Measurements from ENCODE around the gene CLEC2B. TPM values are rescaled to one million over a fixed set of nuclear protein-coding genes. Genes with fewer than 3 reads are reported as not detected.
A peak's percentile ranks its signal among the peaks of the same experiment; 100 is the strongest.

Gene CLEC2B
- 11.5 and 11.6 TPM in 2 replicates for total RNA-seq

DNA sequence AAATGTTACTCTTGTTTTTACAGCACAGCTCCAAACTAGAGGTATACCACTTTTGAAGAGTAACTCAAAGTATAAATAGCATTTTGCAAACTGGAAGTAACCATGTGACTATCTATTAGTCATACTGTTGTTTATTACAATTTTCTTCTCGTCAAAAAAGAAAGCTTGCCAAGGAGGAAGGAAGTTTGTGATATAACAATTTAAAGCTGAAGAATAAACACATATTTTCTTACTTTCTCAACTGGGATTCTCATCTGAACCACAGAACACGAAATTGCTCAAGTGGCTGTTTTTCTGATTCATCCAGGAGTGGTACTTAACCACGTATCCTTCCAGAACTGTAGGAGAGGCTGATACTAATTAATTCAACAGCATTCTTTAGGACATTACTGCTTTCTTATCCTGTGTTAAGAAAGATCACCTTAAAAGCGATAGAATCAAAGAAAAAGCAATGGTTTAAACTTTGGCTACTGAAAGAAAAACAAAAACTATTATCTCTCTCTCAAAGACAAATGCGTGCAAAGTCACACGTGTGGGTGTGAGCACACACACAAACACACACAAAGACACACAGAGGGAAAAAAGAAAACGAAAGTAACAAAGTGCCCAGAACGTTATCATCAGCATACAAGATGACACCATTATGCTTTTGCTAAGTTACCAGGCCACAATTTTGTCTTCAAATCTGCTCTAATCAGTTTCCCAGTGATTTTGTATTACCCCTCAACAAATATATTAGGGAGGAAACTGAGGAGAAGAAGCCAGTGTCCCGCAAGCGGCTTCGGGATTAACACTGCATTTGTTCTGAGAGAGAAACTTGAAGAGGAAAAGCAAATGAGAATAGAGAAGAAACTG is at the start of gene CLEC2B:
TSS of gene CLEC2B (minus strand) at position 48 of the 855 bp plus-strand sequence.
- Histone ChIP-seq H3K9me3 (ENCODE audit: low read depth, low read length) (no peaks in the 10 kb centered on the region), H3K79me2 (ENCODE audit: insufficient read depth, low read length) (no peaks in the 10 kb centered on the region), H2AFZ (ENCODE audit: low read length) (peak within 1 kb of the TSS; percentile 89), H4K20me1 (ENCODE audit: insufficient read depth, low read length) (no peaks in the 10 kb centered on the region), H3K4me2 (ENCODE audit: insufficient read depth, low read length) (peak within 1 kb of the TSS; percentile 85), H3K27me3 (ENCODE audit: insufficient read depth, low read length) (no peaks in the 10 kb centered on the region), H3K4me3 (ENCODE audit: insufficient read depth, low read length) (peak within 1 kb of the TSS; percentile 74), H3K27ac (ENCODE audit: low read depth, low read length) (peak within 1 kb of the TSS; percentile 52), H3K4me1 (ENCODE audit: insufficient read depth, low read length) (peaks cover 7% of the 10 kb centered on the region), H3K36me3 (ENCODE audit: insufficient read depth, low read length) (no peaks in the 10 kb centered on the region)
- no peak for DNase-seq (ENCODE audit: insufficient read length, low spot score, missing footprints)
- TF ChIP-seq, protein P1, sequence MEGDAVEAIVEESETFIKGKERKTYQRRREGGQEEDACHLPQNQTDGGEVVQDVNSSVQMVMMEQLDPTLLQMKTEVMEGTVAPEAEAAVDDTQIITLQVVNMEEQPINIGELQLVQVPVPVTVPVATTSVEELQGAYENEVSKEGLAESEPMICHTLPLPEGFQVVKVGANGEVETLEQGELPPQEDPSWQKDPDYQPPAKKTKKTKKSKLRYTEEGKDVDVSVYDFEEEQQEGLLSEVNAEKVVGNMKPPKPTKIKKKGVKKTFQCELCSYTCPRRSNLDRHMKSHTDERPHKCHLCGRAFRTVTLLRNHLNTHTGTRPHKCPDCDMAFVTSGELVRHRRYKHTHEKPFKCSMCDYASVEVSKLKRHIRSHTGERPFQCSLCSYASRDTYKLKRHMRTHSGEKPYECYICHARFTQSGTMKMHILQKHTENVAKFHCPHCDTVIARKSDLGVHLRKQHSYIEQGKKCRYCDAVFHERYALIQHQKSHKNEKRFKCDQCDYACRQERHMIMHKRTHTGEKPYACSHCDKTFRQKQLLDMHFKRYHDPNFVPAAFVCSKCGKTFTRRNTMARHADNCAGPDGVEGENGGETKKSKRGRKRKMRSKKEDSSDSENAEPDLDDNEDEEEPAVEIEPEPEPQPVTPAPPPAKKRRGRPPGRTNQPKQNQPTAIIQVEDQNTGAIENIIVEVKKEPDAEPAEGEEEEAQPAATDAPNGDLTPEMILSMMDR (IDR thresholded peaks at IDR 0.05; ENCODE audit: extremely low read depth, low read depth, low read length): no peak

DNA sequence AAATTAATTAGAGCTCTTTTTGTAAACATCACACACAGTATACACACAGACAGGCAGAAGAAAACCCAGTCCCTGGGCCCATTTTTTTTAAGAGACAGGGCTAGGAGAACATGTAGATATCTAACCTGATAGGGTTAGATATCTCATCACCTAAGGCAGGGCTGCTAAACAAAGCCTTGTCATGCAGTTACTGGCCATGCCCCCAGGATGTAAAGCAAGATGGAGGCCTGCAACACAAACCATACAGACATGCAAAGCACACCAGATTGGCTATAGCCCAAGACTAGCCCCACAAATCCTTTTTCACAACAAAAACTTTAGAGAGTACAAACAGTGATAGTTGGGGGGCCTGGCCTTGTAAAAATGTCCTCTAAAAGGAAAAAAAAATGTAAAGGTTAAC is 42.6 kb upstream of the CLEC2B start:
- Histone ChIP-seq H2AFZ (ENCODE audit: low read length) (no peak overlapping the region), H3K4me3 (ENCODE audit: insufficient read depth, low read length) (no peak overlapping the region), H3K36me3 (ENCODE audit: insufficient read depth, low read length) (no peaks in the 10 kb centered on the region), H4K20me1 (ENCODE audit: insufficient read depth, low read length) (no peaks in the 10 kb centered on the region), H3K79me2 (ENCODE audit: insufficient read depth, low read length) (no peaks in the 10 kb centered on the region), H3K4me2 (ENCODE audit: insufficient read depth, low read length) (no peak overlapping the region), H3K4me1 (ENCODE audit: insufficient read depth, low read length) (no peaks in the 10 kb centered on the region), H3K27ac (ENCODE audit: low read depth, low read length) (no peak overlapping the region), H3K9me3 (ENCODE audit: low read depth, low read length) (peaks cover 5% of the 10 kb centered on the region), H3K27me3 (ENCODE audit: insufficient read depth, low read length) (no peaks in the 10 kb centered on the region)
- TF ChIP-seq, protein P1 (IDR thresholded peaks at IDR 0.05; ENCODE audit: extremely low read depth, low read depth, low read length): no peak
- no peak for DNase-seq (ENCODE audit: insufficient read length, low spot score, missing footprints)

DNA sequence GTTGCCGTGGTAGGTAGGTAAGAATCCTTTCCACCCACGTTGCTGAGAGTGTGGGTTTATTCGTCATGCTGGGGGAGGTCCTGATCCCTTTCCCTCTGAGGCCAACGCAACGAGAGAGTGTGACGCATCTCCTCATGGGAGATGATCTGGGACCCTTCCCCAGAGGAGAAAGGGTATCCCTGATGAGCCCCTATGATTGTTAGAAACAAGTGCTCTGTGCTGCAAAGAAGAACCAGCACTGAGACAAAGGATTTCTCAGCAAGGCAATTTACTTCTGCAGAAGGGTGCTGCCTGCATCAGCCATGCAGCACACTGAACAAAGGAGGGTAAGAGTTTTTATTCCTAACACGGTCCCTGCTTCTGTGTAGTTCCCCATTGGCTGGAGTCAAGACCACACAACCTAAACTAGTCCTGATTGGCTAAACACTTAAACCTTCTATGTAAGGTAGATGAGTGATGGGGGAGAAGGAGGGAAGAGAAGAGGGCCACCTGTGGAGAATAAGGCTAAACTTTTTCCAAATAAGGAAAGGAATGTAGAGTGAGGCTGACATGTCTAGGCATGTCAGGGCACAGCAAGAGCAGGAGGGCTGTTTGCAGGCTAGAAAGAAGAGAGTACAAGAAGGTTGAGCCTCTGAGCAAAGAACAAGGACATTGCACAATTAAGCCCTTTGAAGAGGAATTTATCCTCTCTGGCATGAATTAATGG is 41.7 kb upstream of the CLEC2B start:
- Histone ChIP-seq H3K4me1 (ENCODE audit: insufficient read depth, low read length) (no peaks in the 10 kb centered on the region), H3K27me3 (ENCODE audit: insufficient read depth, low read length) (no peaks in the 10 kb centered on the region), H3K9me3 (ENCODE audit: low read depth, low read length) (peaks cover 5% of the 10 kb centered on the region), H3K4me2 (ENCODE audit: insufficient read depth, low read length) (no peak overlapping the region), H3K27ac (ENCODE audit: low read depth, low read length) (no peak overlapping the region), H2AFZ (ENCODE audit: low read length) (no peak overlapping the region), H4K20me1 (ENCODE audit: insufficient read depth, low read length) (no peaks in the 10 kb centered on the region), H3K4me3 (ENCODE audit: insufficient read depth, low read length) (no peak overlapping the region), H3K36me3 (ENCODE audit: insufficient read depth, low read length) (no peaks in the 10 kb centered on the region), H3K79me2 (ENCODE audit: insufficient read depth, low read length) (no peaks in the 10 kb centered on the region)
- no peak for DNase-seq (ENCODE audit: insufficient read length, low spot score, missing footprints)
- TF ChIP-seq, protein P1 (IDR thresholded peaks at IDR 0.05; ENCODE audit: extremely low read depth, low read depth, low read length): no peak

DNA sequence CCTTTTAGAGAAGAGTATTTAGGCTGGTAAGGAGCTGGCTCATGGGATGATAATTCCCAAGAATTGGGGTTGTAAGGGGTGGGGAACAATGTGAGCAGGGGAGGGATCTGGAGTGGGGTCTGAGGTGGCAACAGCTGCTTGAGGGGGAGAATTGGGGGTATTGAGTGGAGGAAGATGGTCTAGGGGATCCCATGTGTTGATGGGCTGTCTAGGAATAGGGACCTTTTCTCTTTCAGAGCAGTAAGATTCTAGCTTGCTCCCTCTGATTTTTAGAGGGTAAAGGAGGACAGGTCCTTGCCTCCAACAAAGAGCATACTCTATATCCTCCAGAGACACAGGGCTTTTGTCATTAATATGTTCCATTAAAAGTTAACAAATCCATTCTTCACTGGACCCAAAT is 40.6 kb upstream of the CLEC2B start:
- H4K20me1 ChIP-seq (ENCODE audit: insufficient read depth, low read length): no peaks in the 10 kb centered on the region
- H3K4me2 ChIP-seq (ENCODE audit: insufficient read depth, low read length): no peak overlapping the region
- TF ChIP-seq, protein P1 (IDR thresholded peaks at IDR 0.05; ENCODE audit: extremely low read depth, low read depth, low read length): no peak
- no peak overlapping the region for H3K27ac ChIP-seq (ENCODE audit: low read depth, low read length)
- H2AFZ ChIP-seq (ENCODE audit: low read length): no peak overlapping the region
- H3K4me1 ChIP-seq (ENCODE audit: insufficient read depth, low read length): no peaks in the 10 kb centered on the region
- no peaks in the 10 kb centered on the region for H3K36me3 ChIP-seq (ENCODE audit: insufficient read depth, low read length)
- H3K79me2 ChIP-seq (ENCODE audit: insufficient read depth, low read length): no peaks in the 10 kb centered on the region
- no peaks in the 10 kb centered on the region for H3K27me3 ChIP-seq (ENCODE audit: insufficient read depth, low read length)
- H3K9me3 ChIP-seq (ENCODE audit: low read depth, low read length): peaks cover 5% of the 10 kb centered on the region
- DNase-seq (ENCODE audit: insufficient read length, low spot score, missing footprints): no peak
- no peak overlapping the region for H3K4me3 ChIP-seq (ENCODE audit: insufficient read depth, low read length)

Measured in osteoblast (primary cell).